ENCODE results near the gene MRPS15.
"Not testable (repeated sequence)": the region's sequence is repeated elsewhere in the genome, so short reads cannot be mapped to it uniquely, and the experiment has no call there.

Gene MRPS15

GRCh38 chr1:36484099-36484498 lies 19.9 kb upstream of the MRPS15 start:
- in situ Hi-C loops (cut with HindIII; ENCODE audit: low sequenced_read_pairs), result no loop called here
- DNase-seq (ENCODE audit: low read depth, low spot score), result no peak
- H3K4me3 ChIP-seq (ENCODE audit: low read depth, low read length), result no peak overlapping the region
- no peak for TF ChIP-seq CTCF (IDR thresholded peaks at IDR 0.05; ENCODE audit: low read depth, low read length)

- no peak for DNase-seq (ENCODE audit: low read depth, low spot score)
These were observed 18.7 kb upstream of the MRPS15 start, which contains the start of gene CSF3R for GRCh38 chr1:36482724-36483388. CSF3R (minus strand) TSS chr1:36482913; CDS start chr1:36479496, 3,417 bp downstream.

GRCh38 chr1:36481771-36482723 lies 17.9 kb upstream of the MRPS15 start:
- TF ChIP-seq CTCF (IDR thresholded peaks at IDR 0.05; ENCODE audit: low read depth, low read length), result no peak
- no peak overlapping the region for H3K4me3 ChIP-seq (ENCODE audit: low read depth, low read length)
- in situ Hi-C loops (cut with HindIII; ENCODE audit: low sequenced_read_pairs), result no loop called here
- DNase-seq (ENCODE audit: low read depth, low spot score), result no peak

More at GRCh38 chr1:36482724-36483388, 18.7 kb upstream of the MRPS15 start, which contains the start of gene CSF3R:
- in situ Hi-C loops (cut with HindIII; ENCODE audit: low sequenced_read_pairs), result no loop called here
- H3K4me3 ChIP-seq (ENCODE audit: low read depth, low read length), result no peak within 1 kb of the TSS
- no peak for TF ChIP-seq CTCF (IDR thresholded peaks at IDR 0.05; ENCODE audit: low read depth, low read length)

- TF ChIP-seq CTCF (IDR thresholded peaks at IDR 0.05; ENCODE audit: low read depth, low read length), result no peak
- H3K4me3 ChIP-seq (ENCODE audit: low read depth, low read length), result no peak overlapping the region
- in situ Hi-C loops (cut with HindIII; ENCODE audit: low sequenced_read_pairs), result no loop called here
- DNase-seq (ENCODE audit: low read depth, low spot score), result no peak
These were observed 16.9 kb upstream of the MRPS15 start for GRCh38 chr1:36481091-36481490.

- in situ Hi-C loops (cut with HindIII; ENCODE audit: low sequenced_read_pairs), result no loop called here
- DNase-seq (ENCODE audit: low read depth, low spot score), result no peak
- no peak overlapping the region for H3K4me3 ChIP-seq (ENCODE audit: low read depth, low read length)
- no peak for TF ChIP-seq CTCF (IDR thresholded peaks at IDR 0.05; ENCODE audit: low read depth, low read length)
These were observed 16.0 kb upstream of the MRPS15 start for GRCh38 chr1:36480161-36480560.

GRCh38 chr1:36479505-36480051 lies 15.4 kb upstream of the MRPS15 start:
- H3K4me3 ChIP-seq (ENCODE audit: low read depth, low read length), result no peak overlapping the region
- in situ Hi-C loops (cut with HindIII; ENCODE audit: low sequenced_read_pairs), result no loop called here
- DNase-seq (ENCODE audit: low read depth, low spot score), result no peak
- no peak for TF ChIP-seq CTCF (IDR thresholded peaks at IDR 0.05; ENCODE audit: low read depth, low read length)

- in situ Hi-C loops (cut with HindIII; ENCODE audit: low sequenced_read_pairs); DNase-seq (ENCODE audit: low read depth, low spot score); H3K4me3 ChIP-seq (ENCODE audit: low read depth, low read length): not testable (repeated sequence)
These were observed 13.4 kb upstream of the MRPS15 start for GRCh38 chr1:36477615-36478014.

Data from astrocyte of the spinal cord (primary cell).